Lung (tissue), 12 donors: ENCODE results near the gene SLC29A4. TPM values are rescaled to one million over a fixed set of nuclear protein-coding genes. Genes with fewer than 3 reads are reported as not detected.

Experiments
- ATAC-seq: fragments of 200-7000 bp; cut with Tn5 transposase; one replicate; pipeline ENCODE4 v1.9.1; 2020; ENCODE audit warnings: moderate number of reproducible peaks; ENCODE audit not compliant: insufficient read depth, low FRiP score
- DNase-seq, 3 donors: peaks; one replicate each; pipeline ENCODE4 v3.0.0-alpha.2; 2013 to 2017
- H3K27ac ChIP-seq, 2 donors: one replicate each; pipeline ENCODE4 v1.5.1; 2013; ENCODE audit warnings: mild to moderate bottlenecking in 2 of 2, moderate library complexity in 2 of 2, control low read depth in 1 of 2, inconsistent platforms in 1 of 2, low read depth in 1 of 2, low read length in 1 of 2
- H3K27me3 ChIP-seq, 3 donors: one replicate each; pipeline ENCODE4 v1.5.1; 2013; ENCODE audit warnings: low read length in 2 of 3; ENCODE audit not compliant: control insufficient read depth in 3 of 3, insufficient read depth in 3 of 3
- H3K36me3 ChIP-seq, 4 donors: one replicate each; pipeline ENCODE4 v1.5.1; 2013; ENCODE audit warnings: low read length in 4 of 4, mild to moderate bottlenecking in 1 of 4, moderate library complexity in 1 of 4; ENCODE audit not compliant: control insufficient read depth in 4 of 4, insufficient read depth in 4 of 4
- H3K4me1 ChIP-seq, 5 donors: one replicate each; pipeline ENCODE4 v1.5.1; 2013; ENCODE audit warnings: low read length in 5 of 5, mild to moderate bottlenecking in 2 of 5, moderate library complexity in 1 of 5; ENCODE audit not compliant: control insufficient read depth in 5 of 5, insufficient read depth in 5 of 5
- H3K4me3 ChIP-seq: one replicate; pipeline ENCODE4 v1.5.1; 2013; ENCODE audit warnings: mild to moderate bottlenecking, control low read depth, moderate library complexity
- H3K9ac ChIP-seq, 2 donors: one replicate each; pipeline ENCODE4 v1.5.1; 2013; ENCODE audit warnings: low read length in 2 of 2, control low read depth in 1 of 2; ENCODE audit not compliant: insufficient read depth in 1 of 2
- H3K9me3 ChIP-seq, 4 donors: one replicate each; pipeline ENCODE4 v1.5.1; 2013; ENCODE audit warnings: low read length in 3 of 4, mild to moderate bottlenecking in 1 of 4, moderate library complexity in 1 of 4; ENCODE audit not compliant: control insufficient read depth in 4 of 4, insufficient read depth in 3 of 4
- CTCF ChIP-seq: IDR thresholded peaks from 2 replicates; pipeline ENCODE4 v1.5.1; 2012; ENCODE audit warnings: mild to moderate bottlenecking; ENCODE audit errors: control extremely low read depth, extremely low read depth
- WGBS, 2 donors: extraction: QIAGEN DNeasy Blood & Tissue Kit; methylation state at CpG; one replicate each; pipeline ENCODE4 v1.1.7; 2013; 5-methylcytosine and 5-hydroxymethylcytosine counted together
- polyA plus RNA-seq, 2 donors: library from polyadenylated mRNA; stranded (reverse); fragments of 200-250 nt; gene quantifications; one replicate each; pipeline ENCODE4 v1.2.1, GENCODE V29; 2013
- total RNA-seq, 2 donors: library from RNA; depleted of rRNA in 1 of 2; stranded (reverse); fragments of >200 nt in 1 of 2; gene quantifications; one replicate each; pipeline ENCODE4 v1.2.1, GENCODE V29; 2014 to 2021
- donor health status: control.
- donor health status: control.
- donor health status: Bipolar disorder and iron deficiency.
- donor health status: healthy.
- donor health status: DM: yes; HTN: yes; CAD: no.

Gene SLC29A4
- total and polyA plus RNA-seq, 4 donors = 0.87 to 5.7 (median 2.0) TPM

GRCh38 chr7:5334671-5335070 lies 51.9 kb downstream of the SLC29A4 start:
- Histone ChIP-seq H3K4me3 (no peak overlapping the region), H3K36me3 (peaks cover 11 to 53% (median 47%) of the 10 kb centered on the region in 4 donors), H3K4me1 (peaks cover 0 to 2% (median 0%) of the 10 kb centered on the region in 5 donors), H3K9me3 (peaks cover 0 to 8% (median 2%) of the 10 kb centered on the region in 4 donors), H3K27ac (no peak overlapping the region), H3K27me3 (no peaks in the 10 kb centered on the region), H3K9ac (no peak overlapping the region)
- DNase-seq (no peak), ATAC-seq (no peak)
- 88 to 90% methylated on average over 8 of the region's 8 CpGs for WGBS, 2 donors
- TF ChIP-seq CTCF = no peak

GRCh38 chr7:5337047-5337446 lies 54.3 kb downstream of the SLC29A4 start:
- H3K4me3 ChIP-seq = no peak overlapping the region
- no peak for TF ChIP-seq CTCF
- no peak overlapping the region for H3K9ac ChIP-seq
- peaks cover 0 to 2% (median 0%) of the 10 kb centered on the region in 5 donors for H3K4me1 ChIP-seq
- 90 to 93% methylated on average over 11 of the region's 11 CpGs for WGBS, 2 donors
- H3K27ac ChIP-seq = no peak overlapping the region
- peaks cover 11 to 68% (median 42%) of the 10 kb centered on the region in 4 donors for H3K36me3 ChIP-seq
- peaks cover 0 to 8% (median 2%) of the 10 kb centered on the region in 4 donors for H3K9me3 ChIP-seq
- ATAC-seq (no peak), DNase-seq (peak in 1 of 3 donors; percentile 27)
- no peaks in the 10 kb centered on the region for H3K27me3 ChIP-seq

- peaks cover 0 to 15% (median 7%) of the 10 kb centered on the region in 4 donors for H3K9me3 ChIP-seq
- no peaks in the 10 kb centered on the region for H3K4me1 ChIP-seq
- WGBS, 2 donors = 73 to 89% methylated on average over 2 of the region's 2 CpGs
- DNase-seq = peak in 2 of 3 donors; percentile 47 to 57
- no peaks in the 10 kb centered on the region for H3K27me3 ChIP-seq
- no peak overlapping the region for H3K27ac ChIP-seq
- H3K36me3 ChIP-seq = peaks cover 36 to 82% (median 48%) of the 10 kb centered on the region in 4 donors
- ATAC-seq = peak; percentile 14
- H3K4me3 ChIP-seq = no peak overlapping the region
- no peak overlapping the region for H3K9ac ChIP-seq
- TF ChIP-seq CTCF = no peak
Measured at GRCh38 chr7:5339955-5340354, 57.2 kb downstream of the SLC29A4 start.

GRCh38 chr7:5342631-5343030 lies 59.9 kb downstream of the SLC29A4 start:
- Histone ChIP-seq H3K27ac (no peak overlapping the region), H3K27me3 (no peaks in the 10 kb centered on the region), H3K4me3 (no peak overlapping the region), H3K36me3 (peaks cover 35 to 80% (median 47%) of the 10 kb centered on the region in 4 donors), H3K9ac (no peak overlapping the region), H3K4me1 (no peaks in the 10 kb centered on the region), H3K9me3 (peaks cover 0 to 11% (median 6%) of the 10 kb centered on the region in 4 donors)
- no peak for TF ChIP-seq CTCF
- no peak for ATAC-seq
- no peak for DNase-seq
- 74 to 91% methylated on average over 6 of the region's 6 CpGs for WGBS, 2 donors
